B cell (primary cell): Measurements from ENCODE around the gene NUDC. TPM values are rescaled to one million over a fixed set of nuclear protein-coding genes. Genes with fewer than 3 reads are reported as not detected.

Experiments used
- ATAC-seq: fragments of 200-7000 bp; cut with Tn5 transposase; one replicate; pipeline ENCODE4 v1.10.0; 2021; ENCODE audit warnings: low read depth, mild to moderate bottlenecking, moderate number of reproducible peaks, moderate library complexity
- CTCF ChIA-PET: fragments of 350-600 bp; sonication (Branson Sonifier 250); formaldehyde crosslinking; loops from one replicate; lab custom pipeline; 2021; ENCODE audit warnings: antibody characterized with exemption, inconsistent platforms; lab: Charles Lee
- POLR2A ChIA-PET: fragments of 350-600 bp; sonication (Branson Sonifier 250); formaldehyde crosslinking; loops from one replicate; lab custom pipeline; 2021; ENCODE audit warnings: antibody characterized with exemption; lab: Charles Lee
- DNase-seq: peaks from one replicate; pipeline ENCODE4 v3.0.0; 2013
- H2AFZ ChIP-seq: 2 replicates; pipeline ENCODE4 v1.6.1; 2012; ENCODE audit warnings: mild to moderate bottlenecking, low read depth, low read length; ENCODE audit not compliant: insufficient read depth, poor library complexity, severe bottlenecking
- H3K27ac ChIP-seq, 2 donors: 1 replicate in 1 of 2; 2 replicates in 1 of 2; pipeline ENCODE4 v1.5.1; 2012 to 2013; ENCODE audit warnings: low read length in 2 of 2, mild to moderate bottlenecking in 2 of 2, moderate library complexity in 1 of 2
- H3K27me3 ChIP-seq, 4 experiments: fragments of 200-600 bp in 1 of 4; sonication (generic) in 1 of 4; replicated peaks in 1 of 4; 1 replicate in 2 of 4; 2 replicates in 2 of 4; pipeline versions ENCODE4 v1.6.1 to v1.7.0; 2013 to 2016; ENCODE audit warnings: low read length in 3 of 4, mild to moderate bottlenecking in 2 of 4, mixed read lengths in 1 of 4, moderate library complexity in 1 of 4; ENCODE audit not compliant: insufficient read depth in 4 of 4, control insufficient read depth in 3 of 4; ENCODE audit errors: control extremely low read depth in 1 of 4
- H3K36me3 ChIP-seq, 2 experiments: replicated peaks in 1 of 2; 1 replicate in 1 of 2; 2 replicates in 1 of 2; pipeline versions ENCODE4 v1.6.1 to v1.7.1; 2013; ENCODE audit warnings: low read length in 1 of 2; ENCODE audit not compliant: insufficient read depth in 2 of 2, control insufficient read depth in 1 of 2; ENCODE audit errors: control extremely low read depth in 1 of 2, extremely low read depth in 1 of 2
- H3K4me1 ChIP-seq, 2 donors: fragments of 200-600 bp in 1 of 2; sonication (generic) in 1 of 2; 1 replicate in 1 of 2; 2 replicates in 1 of 2; pipeline versions ENCODE4 v1.5.1 to v1.6.1; 2013 to 2017; ENCODE audit warnings: low read length in 2 of 2; ENCODE audit not compliant: control insufficient read depth in 2 of 2, insufficient read depth in 2 of 2
- H3K4me2 ChIP-seq: replicated peaks from 2 replicates; pipeline ENCODE3; 2012; ENCODE audit warnings: mild to moderate bottlenecking, low read depth, low read length; ENCODE audit not compliant: poor library complexity, severe bottlenecking
- H3K4me3 ChIP-seq, 5 experiments: fragments of 200-600 bp in 1 of 5; sonication (generic) in 1 of 5; 1 replicate in 3 of 5; 2 replicates in 2 of 5; pipeline versions ENCODE4 v1.5.1 to v1.7.0; 2011 to 2016; ENCODE audit warnings: low read length in 4 of 5, mild to moderate bottlenecking in 4 of 5, low read depth in 2 of 5, control low read depth in 1 of 5, moderate library complexity in 1 of 5; ENCODE audit not compliant: insufficient read depth in 1 of 5; ENCODE audit errors: control extremely low read depth in 1 of 5, extremely low read depth in 1 of 5
- H3K79me2 ChIP-seq: fragments of 200-600 bp; sonication (generic); one replicate; pipeline ENCODE4 v1.6.0; 2016; ENCODE audit warnings: low read length; ENCODE audit not compliant: control insufficient read depth, insufficient read depth
- H3K9ac ChIP-seq: fragments of 200-600 bp; sonication (generic); 2 replicates; pipeline ENCODE4 v1.6.1; 2017; ENCODE audit warnings: mild to moderate bottlenecking, low read length, moderate library complexity
- H3K9me3 ChIP-seq, 3 donors: one replicate each; pipeline versions ENCODE4 v1.6.1 to v1.7.1; 2013; ENCODE audit warnings: low read length in 2 of 3; ENCODE audit not compliant: control insufficient read depth in 2 of 3, insufficient read depth in 1 of 3; ENCODE audit errors: control extremely low read depth in 1 of 3
- H4K20me1 ChIP-seq: 2 replicates; pipeline ENCODE4 v1.6.0; 2012; ENCODE audit warnings: mild to moderate bottlenecking, low read length; ENCODE audit not compliant: insufficient read depth, control insufficient read depth, poor library complexity, severe bottlenecking
- H3K27ac Mint-ChIP-seq: one replicate; pipeline ENCODE4 v1.8.0; 2021; ENCODE audit warnings: mixed read lengths
- H3K27me3 Mint-ChIP-seq: one replicate; pipeline ENCODE4 v1.8.0; 2021; ENCODE audit warnings: mixed read lengths
- H3K4me1 Mint-ChIP-seq: one replicate; pipeline ENCODE4 v1.8.0; 2021; ENCODE audit warnings: mixed read lengths
- H3K4me3 Mint-ChIP-seq: one replicate; pipeline ENCODE4 v1.8.0; 2021; ENCODE audit warnings: mixed read lengths
- H3K9me3 Mint-ChIP-seq: one replicate; pipeline ENCODE4 v1.8.0; 2022; ENCODE audit warnings: mixed read lengths; ENCODE audit not compliant: insufficient read depth
- EZH2 ChIP-seq: IDR thresholded peaks from 2 replicates; pipeline ENCODE4 v1.6.1; 2012; ENCODE audit warnings: borderline replicate concordance, low read depth, mild to moderate bottlenecking, moderate library complexity, low read length; ENCODE audit not compliant: insufficient read depth, poor library complexity, severe bottlenecking
- WGBS: methylation state at CpG from one replicate; pipeline ENCODE4 v1.1.5; 2013; ENCODE audit warnings: missing lambda C conversion rate; ENCODE audit not compliant: insufficient coverage; 5-methylcytosine and 5-hydroxymethylcytosine counted together
- intact Hi-C: fragments of 100-400 bp; cut with micrococcal nuclease; formaldehyde crosslinking; loops from one replicate; pipeline ENCODE4 v1.10.0; 2022
- polyA plus RNA-seq: library from polyadenylated mRNA; depleted of rRNA; stranded (reverse); fragments of >200 nt; gene quantifications from 2 replicates; pipeline ENCODE4 v1.2.3, GENCODE V29; 2012
- total RNA-seq, 2 donors: library from RNA; stranded (reverse); fragments of 120-200 nt in 1 of 2; gene quantifications; 1 replicate in 1 of 2; 2 replicates in 1 of 2; pipeline versions ENCODE4 v1.2.3 to v1.2.4, GENCODE V29; 2013 to 2022
- TF ChIP-seq, protein P1 (sequence below): fragments of 200-600 bp; IDR thresholded peaks from one replicate; pipeline ENCODE4 v1.8.0; 2022; ENCODE audit warnings: antibody characterized with exemption, mild to moderate bottlenecking

NUDC gene
- total and polyA plus RNA-seq, 2 donors (not counting 1 experiment from before 2014, with no cell fraction given) = 28.3 to 45.3 TPM

DNA sequence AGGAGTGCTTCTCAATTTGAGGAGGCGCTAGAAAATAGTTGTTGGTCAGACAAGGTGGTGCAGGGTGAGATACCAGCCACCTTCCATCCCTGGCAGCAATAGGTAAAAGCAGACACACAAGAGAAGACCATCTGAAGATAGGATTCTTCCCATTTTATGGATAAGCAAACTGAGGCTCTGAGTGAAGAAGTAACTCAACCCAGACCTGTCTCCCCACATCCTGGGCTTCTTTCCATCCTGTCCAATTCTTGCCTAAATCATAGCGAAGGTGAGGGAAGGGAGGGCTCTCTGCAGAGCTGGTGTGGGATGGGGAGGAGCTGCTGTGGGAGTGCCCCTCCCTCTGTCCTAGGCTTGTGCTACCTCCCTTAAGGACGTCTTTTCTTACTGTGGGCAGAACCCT is 50.0 kb downstream of the NUDC start:
- H3K79me2 ChIP-seq = no peaks in the 10 kb centered on the region
- no peaks in the 10 kb centered on the region for H3K36me3 ChIP-seq
- Mint-ChIP-seq H3K4me3 (no peak overlapping the region), H3K27me3 (peaks cover 23% of the 10 kb centered on the region), H3K27ac (no peak overlapping the region), H3K4me1 (no peaks in the 10 kb centered on the region), H3K9me3 (no peaks in the 10 kb centered on the region)
- intact Hi-C loops = no loop called here
- ATAC-seq (no peak), DNase-seq (no peak)
- CTCF ChIA-PET = no interaction called here
- H3K27ac ChIP-seq = no peak overlapping the region
- no peak overlapping the region for H3K4me3 ChIP-seq
- H3K27me3 ChIP-seq = peaks cover 0 to 15% (median 1%) of the 10 kb centered on the region in 4 experiments
- H3K9ac ChIP-seq = no peak overlapping the region
- no peaks in the 10 kb centered on the region for H3K4me1 ChIP-seq
- H2AFZ ChIP-seq = no peak overlapping the region
- H4K20me1 ChIP-seq = no peaks in the 10 kb centered on the region
- H3K4me2 ChIP-seq = no peak overlapping the region
- no peaks in the 10 kb centered on the region for H3K9me3 ChIP-seq
- POLR2A ChIA-PET = no interaction called here
- 93% methylated on average over 2 of the region's 3 CpGs for WGBS
- TF ChIP-seq, protein P1, sequence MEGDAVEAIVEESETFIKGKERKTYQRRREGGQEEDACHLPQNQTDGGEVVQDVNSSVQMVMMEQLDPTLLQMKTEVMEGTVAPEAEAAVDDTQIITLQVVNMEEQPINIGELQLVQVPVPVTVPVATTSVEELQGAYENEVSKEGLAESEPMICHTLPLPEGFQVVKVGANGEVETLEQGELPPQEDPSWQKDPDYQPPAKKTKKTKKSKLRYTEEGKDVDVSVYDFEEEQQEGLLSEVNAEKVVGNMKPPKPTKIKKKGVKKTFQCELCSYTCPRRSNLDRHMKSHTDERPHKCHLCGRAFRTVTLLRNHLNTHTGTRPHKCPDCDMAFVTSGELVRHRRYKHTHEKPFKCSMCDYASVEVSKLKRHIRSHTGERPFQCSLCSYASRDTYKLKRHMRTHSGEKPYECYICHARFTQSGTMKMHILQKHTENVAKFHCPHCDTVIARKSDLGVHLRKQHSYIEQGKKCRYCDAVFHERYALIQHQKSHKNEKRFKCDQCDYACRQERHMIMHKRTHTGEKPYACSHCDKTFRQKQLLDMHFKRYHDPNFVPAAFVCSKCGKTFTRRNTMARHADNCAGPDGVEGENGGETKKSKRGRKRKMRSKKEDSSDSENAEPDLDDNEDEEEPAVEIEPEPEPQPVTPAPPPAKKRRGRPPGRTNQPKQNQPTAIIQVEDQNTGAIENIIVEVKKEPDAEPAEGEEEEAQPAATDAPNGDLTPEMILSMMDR = no peak
- no peak for TF ChIP-seq EZH2

DNA sequence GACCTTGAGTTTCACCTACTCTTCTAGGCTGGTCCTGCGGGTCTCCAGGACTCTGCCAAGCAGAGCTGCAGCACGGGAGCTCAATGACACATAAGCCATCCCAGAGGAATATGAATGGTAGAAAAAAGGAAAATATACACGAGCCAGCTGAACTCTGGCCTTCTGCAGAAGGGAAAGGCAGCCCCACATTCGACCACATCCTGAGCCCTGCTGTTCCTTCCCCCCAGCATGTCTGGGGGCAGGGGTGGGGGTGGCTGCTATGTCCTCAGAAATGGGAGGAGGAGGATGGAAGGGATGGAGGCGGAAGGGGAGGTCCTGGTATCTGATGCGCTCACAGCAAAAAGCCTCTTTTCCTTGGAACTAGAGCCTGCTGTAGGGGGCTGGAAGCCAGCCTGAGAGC is 50.8 kb downstream of the NUDC start:
- Histone ChIP-seq H2AFZ (no peak overlapping the region), H3K27me3 (peaks cover 0 to 15% (median 1%) of the 10 kb centered on the region in 4 experiments), H3K4me2 (no peak overlapping the region), H3K27ac (no peak overlapping the region), H3K79me2 (no peaks in the 10 kb centered on the region), H3K9ac (no peak overlapping the region), H3K4me3 (no peak overlapping the region), H4K20me1 (no peaks in the 10 kb centered on the region), H3K9me3 (no peaks in the 10 kb centered on the region), H3K36me3 (no peaks in the 10 kb centered on the region), H3K4me1 (no peaks in the 10 kb centered on the region)
- ATAC-seq (no peak), DNase-seq (no peak)
- no peak overlapping the region for H3K4me3 Mint-ChIP-seq
- H3K4me1 Mint-ChIP-seq = no peaks in the 10 kb centered on the region
- no peaks in the 10 kb centered on the region for H3K9me3 Mint-ChIP-seq
- H3K27ac Mint-ChIP-seq = no peak overlapping the region
- TF ChIP-seq, protein P1 = no peak
- TF ChIP-seq EZH2 = no peak
- H3K27me3 Mint-ChIP-seq = peaks cover 19% of the 10 kb centered on the region
- 45% methylated on average over 4 of the region's 6 CpGs for WGBS
- ChIA-PET POLR2A (no interaction called here), CTCF (no interaction called here)
- intact Hi-C loops = no loop called here
